Activated CD4-positive, alpha-beta T cell treated with anti-CD3 and anti-CD28 coated beads, Interleukin-2, amount 50 U/mL, for 24 hours (primary cell): ENCODE data around the gene RERGL.
"Not testable (repeated sequence)": the region's sequence is repeated elsewhere in the genome, so short reads cannot be mapped to it uniquely, and the experiment has no call there.

Experiments used
- DNase-seq, 2 donors: peaks; one replicate each; pipeline ENCODE4 v3.0.0-alpha.2; 2020; ENCODE audit warnings: low read depth in 1 of 2, low spot score in 1 of 2

The RERGL gene, protein sequence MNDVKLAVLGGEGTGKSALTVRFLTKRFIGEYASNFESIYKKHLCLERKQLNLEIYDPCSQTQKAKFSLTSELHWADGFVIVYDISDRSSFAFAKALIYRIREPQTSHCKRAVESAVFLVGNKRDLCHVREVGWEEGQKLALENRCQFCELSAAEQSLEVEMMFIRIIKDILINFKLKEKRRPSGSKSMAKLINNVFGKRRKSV

DNA sequence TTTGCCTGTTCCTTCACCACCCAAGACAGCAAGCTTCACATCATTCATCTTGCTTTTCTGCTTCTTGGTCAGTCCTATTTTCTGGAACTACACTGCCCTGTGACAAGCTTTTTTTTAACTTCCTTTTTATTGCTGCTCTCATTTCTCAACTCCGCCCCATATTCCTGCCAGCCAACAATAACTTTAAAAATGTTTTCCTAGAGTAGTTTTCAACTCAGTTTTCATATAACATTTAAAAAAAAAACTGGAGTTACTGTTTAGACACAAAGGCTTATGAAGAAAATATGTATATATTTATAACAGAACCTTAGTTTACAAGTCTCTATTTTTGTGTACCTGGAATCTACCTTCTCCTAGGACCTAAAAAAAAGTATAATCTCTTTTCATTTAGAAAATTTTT is at the start of gene RERGL:
RERGL (minus strand) TSS at position 101 of the 400 bp plus-strand sequence; CDS start at position 48, 53 bp downstream.
- DNase-seq, result no peak

DNA sequence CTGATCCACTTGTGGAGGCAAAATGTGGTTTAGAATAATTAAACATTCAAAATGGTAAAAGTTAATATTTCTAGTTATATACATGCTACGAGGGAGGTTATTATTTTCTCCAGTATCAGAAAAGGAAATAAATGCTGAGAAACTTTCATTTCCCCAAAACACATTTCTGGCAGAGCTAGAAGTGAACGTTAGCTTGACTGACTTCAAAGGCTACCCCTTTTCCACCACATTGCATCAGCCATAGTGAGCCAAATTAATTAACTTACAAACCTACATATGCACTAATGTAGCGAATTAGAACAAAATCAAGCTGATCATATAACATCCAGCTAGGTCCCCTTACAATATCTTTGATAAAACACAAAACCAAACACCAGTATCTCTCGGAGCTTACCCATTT is 49.3 kb upstream of the RERGL start:
- no peak for DNase-seq

DNA sequence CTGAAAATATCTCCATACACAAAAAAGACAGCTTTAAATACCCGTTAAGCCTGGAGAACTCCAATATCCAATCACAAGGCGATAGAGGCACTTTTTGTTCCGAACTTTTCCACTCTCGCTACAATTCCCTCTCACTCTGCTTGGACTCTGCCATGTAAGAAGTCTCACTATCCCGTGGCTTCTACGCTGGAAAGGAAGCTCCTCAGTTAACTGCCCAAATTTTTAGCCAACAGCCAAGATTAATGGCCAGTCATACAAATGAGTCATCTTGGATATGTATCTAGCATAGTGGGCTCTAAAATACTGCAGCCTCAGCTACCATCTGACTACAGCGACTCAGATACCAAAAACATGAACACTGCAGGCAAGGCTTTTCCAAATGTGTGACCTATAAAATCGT is 45.5 kb upstream of the RERGL start:
- DNase-seq, result no peak

DNA sequence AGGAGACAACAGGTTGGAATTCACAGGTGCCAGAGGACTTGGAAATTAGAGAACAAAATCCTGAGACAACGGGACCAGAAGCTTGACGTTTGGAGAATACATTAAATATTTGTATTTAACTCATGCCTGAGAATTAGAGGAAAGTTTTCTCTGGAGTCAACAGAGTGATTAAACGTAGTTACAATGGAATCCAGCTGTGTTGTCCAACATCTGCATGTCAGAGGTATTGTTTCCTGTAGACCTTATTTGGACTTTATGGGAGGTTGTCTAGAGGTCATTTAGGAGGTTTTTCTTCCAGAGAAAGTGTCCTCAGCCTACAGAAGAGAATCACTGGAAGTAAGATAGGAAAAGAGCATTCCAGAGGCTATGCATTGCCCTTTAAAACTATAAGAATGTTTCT is 45.1 kb upstream of the RERGL start:
- DNase-seq, result no peak

DNA sequence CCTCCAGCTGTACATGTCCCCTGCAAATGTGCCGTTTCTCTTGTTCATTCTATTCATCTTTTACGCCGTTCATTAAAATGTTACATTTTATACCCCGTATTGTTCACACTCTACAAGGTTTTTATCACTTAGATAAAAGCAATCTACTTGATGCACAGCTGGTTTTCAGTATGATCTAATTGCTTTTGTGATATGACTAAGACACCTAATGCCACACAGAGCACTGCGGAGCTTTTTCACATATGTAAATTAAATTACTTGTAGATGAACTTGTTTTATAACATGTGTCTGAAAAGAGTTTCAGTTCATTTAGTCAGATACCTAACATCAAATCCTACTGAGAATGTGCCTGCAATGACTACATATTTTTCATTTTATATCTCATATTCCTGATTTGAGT is 40.9 kb upstream of the RERGL start:
- DNase-seq, result no peak

DNA sequence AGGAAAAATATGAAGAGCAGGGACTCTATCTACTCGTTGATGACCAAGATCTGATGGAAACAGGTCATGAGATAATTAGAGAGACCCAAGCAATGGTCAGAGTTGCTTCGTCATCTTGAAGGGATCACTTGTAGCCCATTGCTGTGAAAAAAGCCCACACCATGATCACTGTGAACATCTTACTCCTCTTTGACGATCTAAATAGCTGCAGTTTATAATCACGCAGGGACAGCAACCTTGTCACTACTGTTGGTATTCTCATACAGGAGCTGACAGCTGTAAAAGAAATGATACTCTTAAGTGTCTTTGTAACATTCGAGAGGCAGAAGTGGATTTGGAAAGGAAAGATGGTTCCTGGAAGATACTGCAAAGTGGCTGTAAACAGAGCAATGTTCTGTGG is 33.7 kb upstream of the RERGL start:
- no peak for DNase-seq

DNA sequence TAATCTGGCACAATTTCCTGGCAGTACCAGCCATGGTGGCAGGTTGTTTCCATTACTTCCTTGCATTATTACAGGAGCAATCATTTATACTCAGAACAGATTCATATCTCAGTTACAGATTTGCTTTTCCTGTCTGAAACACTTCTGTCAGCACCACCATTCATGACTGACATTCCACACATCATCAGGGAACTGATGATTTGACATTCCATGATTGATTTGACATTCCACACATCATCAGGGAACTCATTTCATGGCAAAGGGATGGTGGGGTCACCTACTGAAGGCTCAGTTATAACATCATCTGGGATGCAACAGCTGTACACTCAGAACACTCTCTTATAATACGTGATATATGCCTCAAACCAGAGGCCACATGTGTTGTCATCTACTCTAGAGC is 30.9 kb upstream of the RERGL start:
- no peak for DNase-seq

DNA sequence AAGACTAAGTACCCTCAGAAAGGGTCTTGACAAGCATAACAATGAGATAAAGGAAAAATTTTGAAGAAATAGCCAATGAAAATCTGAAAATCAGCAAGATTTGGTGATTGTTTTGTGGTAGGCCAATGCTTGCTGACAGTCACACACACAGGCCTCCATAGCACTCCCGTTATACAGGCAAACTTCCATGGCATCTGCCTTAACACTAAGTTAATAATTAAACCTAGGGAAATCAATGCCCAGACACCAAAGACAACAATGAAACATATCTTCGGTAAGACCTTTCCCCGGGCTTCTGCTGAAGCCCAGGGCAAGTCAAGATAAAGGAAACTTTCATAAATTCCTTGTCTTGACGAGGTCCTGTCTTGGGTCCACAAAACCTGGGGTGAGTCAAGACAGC is 18.6 kb upstream of the RERGL start:
- no peak for DNase-seq

DNA sequence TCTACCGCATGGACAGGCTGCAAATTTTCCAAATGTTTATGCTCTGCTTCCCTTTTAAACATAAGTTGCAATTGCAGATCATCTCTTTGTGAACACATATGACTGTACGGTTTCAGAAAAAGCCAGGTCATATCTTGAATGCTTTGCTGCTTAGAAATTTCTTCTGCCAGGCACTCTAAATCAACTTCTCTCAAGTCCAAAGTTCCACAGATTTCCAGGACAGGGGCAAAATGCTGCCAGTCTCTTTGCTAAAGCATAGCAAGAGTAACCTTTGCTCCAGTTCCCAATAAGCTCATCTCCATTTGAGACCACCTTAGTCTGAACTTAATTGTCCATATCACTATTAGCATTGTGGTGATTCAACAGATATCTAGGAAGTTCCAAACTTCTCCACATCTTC is 13.6 kb upstream of the RERGL start:
- DNase-seq, result no peak

DNA sequence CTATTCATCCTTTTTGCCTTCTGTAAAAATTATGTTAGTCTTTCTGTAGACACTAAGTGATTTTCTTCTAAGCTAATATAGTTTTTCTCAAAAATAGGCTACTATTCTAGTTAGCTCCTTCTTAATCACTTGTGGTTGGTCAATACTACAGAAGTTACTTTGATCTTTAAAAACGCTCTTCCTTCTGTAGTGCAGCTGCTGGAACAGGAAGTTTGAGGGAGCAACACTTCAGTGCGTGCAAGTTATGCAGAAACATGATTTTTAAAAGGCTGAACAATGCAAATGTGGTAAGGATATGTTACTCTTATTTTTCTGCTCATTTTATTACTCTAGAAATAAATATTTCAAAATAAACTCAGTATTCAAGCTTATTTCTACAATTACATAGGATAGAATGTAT is 11.1 kb upstream of the RERGL start:
- DNase-seq, result no peak

DNA sequence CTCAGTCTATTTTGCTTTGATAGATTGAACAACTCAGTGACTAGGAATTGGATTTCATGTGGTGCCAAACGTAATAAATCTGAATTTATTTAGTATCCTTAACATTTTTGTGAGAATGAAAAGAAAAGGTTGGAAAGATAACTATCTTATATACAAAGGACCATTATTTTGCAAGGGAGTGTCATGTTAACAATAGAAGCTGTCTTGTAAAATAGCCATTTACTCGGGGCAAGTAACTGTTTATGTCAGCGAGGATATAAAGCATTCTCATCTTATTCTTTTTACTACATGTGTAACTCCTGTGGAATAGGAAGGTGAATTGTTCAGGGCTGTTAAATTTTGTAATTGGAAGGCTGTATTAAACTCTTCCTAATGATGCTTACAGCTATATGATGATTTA is 5.9 kb downstream of the RERGL start:
- DNase-seq, result no peak

DNA sequence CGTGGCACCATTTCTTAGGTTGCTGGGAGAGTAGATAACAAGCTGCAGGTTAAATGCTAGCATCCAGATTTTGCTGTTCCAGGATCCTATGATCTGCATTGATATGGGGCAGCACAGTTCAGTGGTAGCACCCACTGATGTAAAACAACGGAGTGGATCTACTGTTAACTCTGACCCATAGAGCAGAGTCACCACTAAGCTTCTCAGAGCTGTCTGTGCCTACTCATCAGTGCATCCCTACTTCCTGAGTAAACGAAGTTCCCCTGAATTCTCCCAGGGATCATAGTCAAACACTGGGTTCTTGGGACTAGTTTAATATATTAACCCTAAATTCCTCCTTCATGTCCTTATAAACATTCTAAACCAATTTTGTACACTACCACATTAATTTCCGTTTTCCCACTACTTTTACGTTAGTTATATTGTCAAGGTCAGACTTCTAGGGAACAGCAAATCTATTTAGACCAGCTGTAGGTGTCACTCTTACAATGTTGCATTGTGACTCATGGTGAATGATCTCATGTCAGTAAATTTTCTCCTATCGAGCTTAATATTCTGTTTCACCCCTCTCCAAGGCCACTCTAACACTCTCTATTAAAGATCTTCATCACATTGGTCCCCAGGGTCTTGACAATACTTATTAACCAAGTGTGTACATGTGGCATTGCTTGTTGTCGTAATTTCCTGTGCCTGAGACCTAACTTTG is 10.3 kb downstream of the RERGL start:
- no peak for DNase-seq

DNA sequence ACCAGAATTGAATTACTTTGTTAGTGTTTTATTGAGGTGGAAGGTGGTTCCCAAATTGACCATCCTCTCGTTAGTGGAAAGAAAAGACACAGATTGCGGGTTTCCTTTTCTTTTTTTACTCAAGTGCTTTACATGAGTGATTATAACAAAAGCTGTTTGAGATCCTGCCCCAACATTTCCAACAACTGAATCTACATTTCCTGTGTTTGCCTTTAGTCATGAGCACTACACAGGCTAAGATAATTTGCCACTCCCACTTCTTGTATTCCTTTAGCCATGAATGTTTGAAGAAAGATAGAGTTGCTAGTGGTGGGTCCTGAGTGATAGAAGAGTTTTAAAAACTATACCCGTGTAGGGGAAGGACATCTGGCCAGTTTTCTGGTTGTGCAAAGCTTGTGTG is 16.0 kb downstream of the RERGL start:
- no peak for DNase-seq

DNA sequence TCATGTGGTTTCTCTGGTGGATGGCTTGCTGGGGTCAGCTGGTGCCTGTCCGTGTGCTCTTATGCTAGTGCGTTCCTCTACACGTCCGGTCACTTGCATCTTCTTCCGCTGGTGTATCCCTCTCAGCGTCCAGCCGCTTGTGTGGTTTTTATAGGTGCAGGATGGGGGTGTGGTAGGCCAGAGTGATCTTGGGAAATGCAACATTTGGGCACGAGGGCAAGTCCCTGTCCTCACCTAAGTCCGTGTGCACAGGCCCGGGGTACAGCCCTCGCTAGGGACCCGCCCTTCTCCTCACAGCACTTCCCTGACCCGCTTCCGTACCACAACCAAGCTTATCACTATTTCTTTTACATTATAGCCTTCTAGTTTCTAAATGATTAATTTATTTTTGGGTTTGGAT is 17.3 kb downstream of the RERGL start:
- no peak for DNase-seq

DNA sequence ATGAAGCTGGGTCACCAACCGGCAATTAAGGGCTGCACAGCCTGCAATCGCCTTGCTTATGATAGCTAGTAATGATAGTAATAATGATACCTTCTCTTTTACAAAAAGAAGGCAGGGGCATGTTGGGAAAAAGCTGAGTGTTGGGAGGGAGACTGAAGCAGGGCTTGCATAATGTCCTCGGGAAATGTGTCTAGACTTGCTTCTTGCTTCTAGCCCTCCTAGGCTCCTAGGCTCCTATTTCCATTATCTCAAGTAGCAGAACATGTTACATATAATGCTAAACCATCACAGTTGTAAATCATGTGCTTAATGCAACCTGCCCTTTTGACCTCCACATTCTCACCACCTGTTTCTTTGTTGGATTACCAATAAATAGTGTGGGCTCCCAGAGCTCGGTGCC is 18.7 kb downstream of the RERGL start:
- DNase-seq, result no peak

DNA sequence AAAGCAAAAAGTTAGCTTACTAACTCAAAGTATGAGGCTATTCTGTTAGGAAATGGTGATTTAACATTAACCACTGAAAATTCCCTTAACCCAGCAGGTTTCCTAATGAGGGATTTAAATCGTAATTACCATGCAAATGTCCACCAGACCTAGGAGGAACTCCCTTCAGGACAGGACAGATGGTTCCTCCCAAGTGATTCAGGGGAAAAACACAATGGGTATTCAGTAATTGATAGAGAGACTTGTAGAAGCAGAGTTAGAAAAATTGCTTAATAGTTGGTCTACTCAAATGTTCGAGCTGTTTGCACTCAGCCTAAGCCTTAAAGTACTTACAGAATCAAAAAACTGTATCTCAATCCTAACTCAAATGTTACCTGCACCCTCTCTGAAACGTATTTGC is 21.6 kb downstream of the RERGL start:
- DNase-seq, result no peak

DNA sequence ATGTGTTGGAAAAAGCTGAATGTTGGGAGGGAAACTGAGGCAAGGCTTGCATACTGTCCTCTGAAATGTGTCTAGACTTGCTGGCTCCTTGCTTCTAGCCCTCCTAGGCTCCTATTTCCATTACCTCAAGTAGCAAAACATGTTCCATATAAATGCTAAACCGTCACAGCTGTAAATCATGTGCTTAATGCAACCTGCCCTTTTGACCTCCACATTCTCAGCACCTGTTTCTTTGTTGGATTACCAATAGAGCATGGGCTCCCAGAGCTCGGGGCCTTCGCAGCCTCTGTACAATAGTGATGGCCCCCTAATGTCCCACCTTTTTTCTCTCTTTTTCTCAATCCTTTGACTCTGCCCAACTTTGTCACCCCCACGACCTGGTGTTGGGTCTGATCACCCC is 23.3 kb downstream of the RERGL start:
- DNase-seq, result no peak

DNA sequence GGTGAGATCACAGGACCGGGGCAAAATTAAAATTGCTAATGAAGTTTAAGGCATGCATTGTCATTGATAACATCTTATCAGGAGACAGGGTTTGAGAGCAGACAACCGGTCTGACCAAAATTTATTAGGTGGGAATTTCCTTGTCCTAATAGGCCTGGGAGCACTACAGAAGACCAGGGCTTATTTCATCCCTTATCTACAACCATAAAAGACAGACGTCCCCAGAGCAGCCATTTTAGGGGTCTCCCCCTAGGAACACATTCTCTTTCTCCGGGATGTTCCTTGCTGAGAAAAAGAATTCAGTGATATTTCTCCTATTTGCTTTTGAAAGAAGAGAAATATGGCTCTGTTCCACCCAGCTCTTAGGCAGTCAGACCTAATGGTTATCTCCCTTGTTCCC is 27.1 kb downstream of the RERGL start:
- not testable (repeated sequence) for DNase-seq

DNA sequence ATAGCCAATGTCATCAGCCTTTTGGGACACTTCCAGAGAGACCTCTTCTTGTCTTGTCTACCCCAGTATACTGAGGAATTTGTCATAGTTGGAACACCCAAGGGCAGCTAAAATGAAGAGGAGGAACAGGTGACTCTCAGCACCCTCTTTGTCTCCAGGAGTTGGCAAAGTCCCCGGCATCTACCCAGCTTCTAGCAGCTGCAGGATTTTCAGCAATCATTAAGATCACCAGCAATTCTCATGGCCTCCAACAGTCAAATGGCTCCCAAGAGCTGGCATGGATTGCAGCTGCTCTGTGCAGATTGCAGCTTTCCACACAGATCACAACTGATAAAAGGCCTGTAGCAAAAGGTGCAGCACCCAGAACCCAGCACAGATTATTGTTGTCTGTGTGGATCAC is 32.9 kb downstream of the RERGL start:
- no peak for DNase-seq

DNA sequence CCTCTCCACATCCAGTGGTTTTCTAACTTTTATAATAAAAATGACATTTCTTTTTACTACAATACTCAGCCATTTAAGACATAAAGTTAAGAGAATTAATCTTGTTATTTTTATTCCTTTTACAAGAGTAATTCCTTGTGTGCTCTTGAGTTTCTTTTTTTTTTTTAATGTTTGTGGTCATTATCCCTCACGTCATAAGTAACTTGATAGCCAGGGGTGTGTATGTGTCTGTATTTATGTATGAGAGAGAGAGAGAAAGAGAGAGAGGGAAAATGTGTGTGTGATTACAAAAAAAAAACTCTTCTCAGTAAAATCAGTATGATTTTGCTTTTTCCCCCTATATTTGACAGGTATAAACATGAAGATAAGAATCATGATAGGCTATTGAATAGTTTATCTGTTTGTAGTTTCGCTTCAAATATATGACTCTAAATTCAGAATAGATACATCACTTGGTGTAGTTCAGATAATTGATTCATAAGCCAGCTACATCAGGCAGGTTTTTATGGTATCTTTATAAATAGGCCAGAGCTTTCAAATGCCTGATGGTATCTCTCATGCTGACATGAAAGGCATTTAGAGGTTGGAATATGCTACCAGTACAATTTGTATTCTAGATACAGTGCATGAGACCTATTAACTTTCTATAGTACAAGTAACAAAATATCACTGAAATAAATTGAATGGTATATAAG is 34.9 kb downstream of the RERGL start:
- no peak for DNase-seq

DNA sequence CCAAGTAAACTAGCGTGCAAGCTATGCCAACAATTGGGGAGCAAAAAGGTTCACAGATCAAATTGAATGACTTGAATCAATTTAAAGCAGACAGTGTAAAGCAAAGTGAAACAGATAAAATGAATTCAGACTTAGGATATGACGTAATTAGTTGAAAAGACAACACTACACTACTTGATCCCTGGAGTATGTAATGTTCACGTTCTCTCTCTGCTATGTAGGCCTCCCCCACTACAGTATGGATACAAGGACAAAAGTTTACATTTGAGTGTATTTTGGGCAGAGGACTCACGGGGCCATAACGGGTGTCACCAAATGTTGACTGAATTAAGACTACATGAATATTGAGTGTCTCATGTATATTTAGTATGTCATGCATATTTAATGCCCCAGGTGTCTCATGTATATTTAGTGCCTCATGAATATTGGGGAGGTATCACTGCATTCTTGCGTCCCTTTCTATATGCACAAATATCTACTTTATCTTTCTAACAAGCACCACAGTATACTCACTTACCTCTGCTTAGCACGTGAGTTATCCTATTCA is 44.5 kb downstream of the RERGL start:
- no peak for DNase-seq

DNA sequence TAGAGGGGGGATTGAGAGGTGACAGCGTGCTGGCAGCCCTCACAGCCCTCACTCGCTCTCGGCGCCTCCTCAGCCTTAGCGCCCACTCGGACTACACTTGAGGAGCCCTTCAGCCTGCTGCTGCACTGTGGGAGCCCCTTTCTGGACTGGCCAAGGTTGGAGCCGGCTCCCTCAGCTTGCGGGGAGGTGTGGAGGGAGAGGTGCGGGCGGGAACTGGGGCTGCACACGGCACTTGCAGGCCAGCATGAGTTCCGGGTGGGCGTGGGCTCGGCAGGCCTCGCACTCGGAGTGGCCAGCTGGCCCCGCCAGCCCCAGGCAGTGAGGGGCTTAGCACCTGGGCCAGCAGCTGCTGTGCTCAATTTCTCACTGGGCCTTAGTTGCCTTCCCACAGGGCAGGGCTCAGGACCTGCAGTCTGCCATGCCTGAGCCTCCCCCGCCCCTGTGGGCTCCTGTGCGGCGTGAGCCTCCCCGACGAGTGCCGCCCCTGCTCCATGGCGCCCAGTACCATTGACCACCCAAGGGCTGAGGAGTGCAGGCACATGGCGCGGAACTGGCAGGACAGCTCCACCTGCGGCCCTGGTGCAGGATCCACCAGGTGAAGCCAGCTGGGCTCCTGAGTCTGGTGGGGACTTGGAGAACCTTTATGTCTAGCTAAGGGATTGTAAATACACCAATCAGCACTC is 49.8 kb downstream of the RERGL start:
- not testable (repeated sequence) for DNase-seq
